Measurements from ENCODE around the gene SETD7. TPM values are rescaled to one million over a fixed set of nuclear protein-coding genes. Genes with fewer than 3 reads are reported as not detected.

SETD7 gene
- total RNA-seq, 1 donor from 2014 or later: 51.8 TPM

DNA sequence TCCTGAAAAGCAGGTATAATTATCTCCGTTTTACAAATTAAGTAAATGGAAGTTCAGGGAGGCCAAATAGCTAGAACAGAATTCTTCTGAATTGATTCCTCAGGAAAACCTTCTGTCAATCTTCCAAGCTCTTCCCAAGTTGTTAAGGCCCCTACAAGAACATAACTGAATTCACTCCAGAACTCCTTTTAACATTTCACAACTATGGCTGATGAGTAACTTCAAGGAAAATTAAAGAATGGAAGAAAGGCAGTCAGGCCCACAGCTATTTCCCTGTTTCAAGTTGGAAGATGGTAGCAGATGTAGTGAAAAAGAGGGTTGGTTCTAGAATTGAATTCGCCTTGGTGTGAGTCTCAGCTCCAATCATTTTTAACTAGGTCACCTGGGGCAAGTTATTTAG, 15.9 kb downstream of the SETD7 start:
- no peak for TF ChIP-seq POLR2AphosphoS5 (IDR thresholded peaks at IDR 0.05; ENCODE audit: insufficient read depth in 1 of 2, low read depth in 1 of 2)
- no peak overlapping the region for H3K4me3 ChIP-seq
- DNase-seq (ENCODE audit: extremely low spot score in 2 of 2): no peak
- H3K4me1 ChIP-seq: peaks cover 14% of the 10 kb centered on the region
- no peaks in the 10 kb centered on the region for H3K9me3 ChIP-seq
- no peak overlapping the region for H3K27ac ChIP-seq
- no peaks in the 10 kb centered on the region for H3K27me3 ChIP-seq
- H3K36me3 ChIP-seq: peaks cover 0 to 17% of the 10 kb centered on the region in 2 donors
- intact Hi-C loops (cut with DNase I): no loop called here

DNA sequence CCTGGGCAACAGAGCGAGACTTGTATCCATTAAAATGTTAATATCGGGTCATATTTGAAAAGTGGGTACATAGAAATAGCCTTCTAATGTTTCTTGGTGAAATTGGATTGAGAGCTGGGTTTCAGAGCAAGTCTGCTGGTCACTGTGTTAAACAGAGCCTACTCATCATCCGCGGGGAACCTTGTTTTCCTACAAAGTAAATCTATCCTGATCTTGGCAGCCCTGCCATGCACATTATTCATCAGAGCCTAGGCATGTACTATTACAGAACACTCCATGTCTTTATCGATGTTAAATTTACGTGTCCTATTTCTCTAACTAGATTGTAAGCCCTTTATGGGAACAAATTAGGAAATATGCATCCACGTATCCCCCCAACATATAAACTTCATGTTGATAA, 18.7 kb downstream of the SETD7 start:
- Histone ChIP-seq H3K4me1 (peaks cover 15% of the 10 kb centered on the region), H3K9me3 (no peaks in the 10 kb centered on the region), H3K27ac (no peak overlapping the region), H3K27me3 (no peaks in the 10 kb centered on the region), H3K4me3 (no peak overlapping the region), H3K36me3 (no peaks in the 10 kb centered on the region)
- TF ChIP-seq POLR2AphosphoS5 (IDR thresholded peaks at IDR 0.05; ENCODE audit: insufficient read depth in 1 of 2, low read depth in 1 of 2) (no peak), POLR2A (IDR thresholded peaks at IDR 0.05) (no peak)
- TF ChIP-seq, protein P1, sequence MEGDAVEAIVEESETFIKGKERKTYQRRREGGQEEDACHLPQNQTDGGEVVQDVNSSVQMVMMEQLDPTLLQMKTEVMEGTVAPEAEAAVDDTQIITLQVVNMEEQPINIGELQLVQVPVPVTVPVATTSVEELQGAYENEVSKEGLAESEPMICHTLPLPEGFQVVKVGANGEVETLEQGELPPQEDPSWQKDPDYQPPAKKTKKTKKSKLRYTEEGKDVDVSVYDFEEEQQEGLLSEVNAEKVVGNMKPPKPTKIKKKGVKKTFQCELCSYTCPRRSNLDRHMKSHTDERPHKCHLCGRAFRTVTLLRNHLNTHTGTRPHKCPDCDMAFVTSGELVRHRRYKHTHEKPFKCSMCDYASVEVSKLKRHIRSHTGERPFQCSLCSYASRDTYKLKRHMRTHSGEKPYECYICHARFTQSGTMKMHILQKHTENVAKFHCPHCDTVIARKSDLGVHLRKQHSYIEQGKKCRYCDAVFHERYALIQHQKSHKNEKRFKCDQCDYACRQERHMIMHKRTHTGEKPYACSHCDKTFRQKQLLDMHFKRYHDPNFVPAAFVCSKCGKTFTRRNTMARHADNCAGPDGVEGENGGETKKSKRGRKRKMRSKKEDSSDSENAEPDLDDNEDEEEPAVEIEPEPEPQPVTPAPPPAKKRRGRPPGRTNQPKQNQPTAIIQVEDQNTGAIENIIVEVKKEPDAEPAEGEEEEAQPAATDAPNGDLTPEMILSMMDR (IDR thresholded peaks at IDR 0.05): no peak
- no peak for DNase-seq (ENCODE audit: extremely low spot score in 2 of 2)
- intact Hi-C loops (cut with DNase I): no loop called here

DNA sequence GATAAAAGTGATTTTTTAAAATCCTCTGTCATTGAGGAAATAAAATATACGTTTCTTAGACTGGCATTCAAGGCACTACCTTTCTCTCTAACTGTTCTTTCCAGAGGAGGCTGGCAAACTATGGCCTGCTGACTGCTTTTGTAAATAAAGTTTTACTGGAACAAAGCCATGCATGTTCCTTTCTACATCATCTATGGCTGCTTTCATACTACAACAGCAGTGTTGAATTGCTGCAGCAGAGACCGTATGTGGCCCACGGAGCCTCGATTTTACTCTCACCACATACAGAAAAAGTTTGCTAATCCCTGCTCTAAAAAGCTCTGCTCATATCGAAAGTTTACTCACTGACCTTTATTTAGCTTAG, 20.2 kb downstream of the SETD7 start:
- no peak overlapping the region for H3K4me3 ChIP-seq
- no peaks in the 10 kb centered on the region for H3K9me3 ChIP-seq
- H3K27me3 ChIP-seq: no peaks in the 10 kb centered on the region
- peaks cover 17% of the 10 kb centered on the region for H3K4me1 ChIP-seq
- H3K27ac ChIP-seq: no peak overlapping the region
- no peak for DNase-seq (ENCODE audit: extremely low spot score in 2 of 2)
- H3K36me3 ChIP-seq: no peaks in the 10 kb centered on the region
- intact Hi-C loops (cut with DNase I): no loop called here
- no peak for TF ChIP-seq POLR2AphosphoS5 (IDR thresholded peaks at IDR 0.05; ENCODE audit: insufficient read depth in 1 of 2, low read depth in 1 of 2)
- TF ChIP-seq, protein P1 (IDR thresholded peaks at IDR 0.05): no peak
- TF ChIP-seq POLR2A (IDR thresholded peaks at IDR 0.05): no peak

DNA sequence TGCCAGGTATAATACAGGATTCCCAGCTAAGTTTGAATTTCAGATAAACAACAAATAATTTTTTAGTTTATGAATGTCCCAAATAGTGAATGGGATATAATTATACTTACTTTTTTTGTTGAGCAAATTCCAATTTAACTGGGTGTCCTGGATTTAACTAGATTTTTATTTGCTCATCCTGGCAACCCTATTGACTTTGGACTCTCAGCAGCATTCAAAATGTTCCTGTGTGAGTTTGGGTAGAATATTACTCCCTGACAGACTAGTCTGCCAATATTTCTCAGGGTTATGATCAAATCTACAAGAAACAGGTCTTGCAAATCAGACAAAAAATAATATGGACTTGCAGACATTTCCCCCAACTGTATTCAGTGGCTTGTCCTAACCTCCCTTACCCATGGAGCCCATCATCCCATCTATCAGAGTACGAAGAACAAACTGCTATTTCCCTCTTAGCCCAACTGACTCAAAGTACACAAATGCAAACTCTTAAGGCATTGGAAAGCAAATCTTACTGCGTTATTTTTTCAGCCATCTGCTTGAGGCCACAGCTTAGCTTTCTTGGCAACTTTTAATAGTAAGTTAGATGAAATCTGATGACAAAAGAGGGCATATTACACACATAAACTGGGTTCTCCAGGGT, 20.7 kb downstream of the SETD7 start:
- TF ChIP-seq POLR2AphosphoS5 (IDR thresholded peaks at IDR 0.05; ENCODE audit: insufficient read depth in 1 of 2, low read depth in 1 of 2) (no peak), POLR2A (IDR thresholded peaks at IDR 0.05) (no peak)
- TF ChIP-seq, protein P1 (IDR thresholded peaks at IDR 0.05): no peak
- Histone ChIP-seq H3K4me3 (no peak overlapping the region), H3K27me3 (no peaks in the 10 kb centered on the region), H3K9me3 (no peaks in the 10 kb centered on the region), H3K27ac (no peak overlapping the region), H3K36me3 (no peaks in the 10 kb centered on the region), H3K4me1 (peaks cover 12% of the 10 kb centered on the region)
- DNase-seq (ENCODE audit: extremely low spot score in 2 of 2): no peak
- intact Hi-C loops (cut with DNase I): no loop called here

DNA sequence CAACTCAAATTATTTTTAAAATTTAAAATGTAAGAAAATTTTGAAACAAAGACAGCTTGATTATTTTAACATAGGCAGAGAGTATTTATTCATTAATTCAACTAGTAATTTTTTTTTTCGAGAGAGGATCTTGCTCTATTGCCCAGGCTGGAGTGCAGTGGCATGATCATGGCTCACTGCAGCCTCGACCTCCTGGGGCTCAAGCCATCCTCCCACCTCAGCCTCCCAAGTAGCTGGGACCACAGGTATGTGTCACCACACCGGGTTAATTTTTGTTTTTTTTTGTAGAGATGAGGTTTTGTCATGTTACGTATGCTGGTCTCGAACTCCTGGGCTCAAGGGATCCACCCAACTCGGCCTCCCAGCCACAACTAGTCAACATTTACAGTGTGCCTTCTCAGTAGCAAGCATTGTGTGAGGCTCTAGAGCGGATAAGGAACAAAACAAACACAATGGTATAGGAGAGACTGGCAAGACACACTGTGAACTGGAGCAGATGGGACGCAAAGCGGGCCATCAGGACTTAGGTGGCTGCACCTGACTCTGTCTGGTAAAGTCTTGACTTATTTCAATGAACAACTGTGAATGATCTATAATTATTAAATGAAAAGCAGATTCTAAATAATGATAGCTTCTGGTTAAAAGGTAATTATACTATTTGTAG, 21.6 kb downstream of the SETD7 start:
- H3K4me1 ChIP-seq: peaks cover 11% of the 10 kb centered on the region
- intact Hi-C loops (cut with DNase I): no loop called here
- H3K4me3 ChIP-seq: no peak overlapping the region
- no peaks in the 10 kb centered on the region for H3K36me3 ChIP-seq
- TF ChIP-seq POLR2AphosphoS5 (IDR thresholded peaks at IDR 0.05; ENCODE audit: insufficient read depth in 1 of 2, low read depth in 1 of 2) (no peak), POLR2A (IDR thresholded peaks at IDR 0.05) (no peak)
- TF ChIP-seq, protein P1 (IDR thresholded peaks at IDR 0.05): no peak
- H3K27ac ChIP-seq: no peak overlapping the region
- H3K27me3 ChIP-seq: no peaks in the 10 kb centered on the region
- DNase-seq (ENCODE audit: extremely low spot score in 2 of 2): no peak
- H3K9me3 ChIP-seq: no peaks in the 10 kb centered on the region

All from vagina (tissue), 2 donors.